Heart right ventricle (tissue), 16 donors: Measurements from ENCODE around the gene KLC1. TPM values are rescaled to one million over a fixed set of nuclear protein-coding genes. Genes with fewer than 3 reads are reported as not detected.

Experiments
- ATAC-seq, 8 donors: fragments of 200-7000 bp; cut with Tn5 transposase; one replicate each; pipeline ENCODE4 v1.9.1; 2020; ENCODE audit warnings: mild to moderate bottlenecking in 8 of 8, moderate library complexity in 8 of 8, moderate number of reproducible peaks in 1 of 8
- DNase-seq, 2 donors: peaks; one replicate each; pipeline ENCODE4 v3.0.0-alpha.2; 2020
- H3K27ac ChIP-seq, 10 donors: fragments of 200-600 bp; sonication (generic) in 2 of 10; one replicate each; pipeline versions ENCODE4 v1.5.0 to v1.8.0; 2020 to 2022; ENCODE audit warnings: mild to moderate bottlenecking in 3 of 10
- H3K27me3 ChIP-seq, 7 donors: fragments of 200-600 bp; one replicate each; pipeline ENCODE4 v1.8.0; 2021 to 2022; ENCODE audit warnings: mild to moderate bottlenecking in 2 of 7
- H3K36me3 ChIP-seq, 9 donors: fragments of 200-600 bp; sonication (generic) in 1 of 9; one replicate each; pipeline versions ENCODE4 v1.5.0 to v1.8.0; 2020 to 2022; ENCODE audit warnings: mild to moderate bottlenecking in 2 of 9
- H3K4me1 ChIP-seq, 9 donors: fragments of 200-600 bp; sonication (generic) in 1 of 9; one replicate each; pipeline versions ENCODE4 v1.5.0 to v1.8.0; 2020 to 2022; ENCODE audit warnings: mild to moderate bottlenecking in 4 of 9
- H3K4me3 ChIP-seq, 10 donors: fragments of 200-600 bp; sonication (generic) in 2 of 10; one replicate each; pipeline versions ENCODE4 v1.5.0 to v1.8.0; 2020 to 2022; ENCODE audit warnings: mild to moderate bottlenecking in 7 of 10, moderate library complexity in 2 of 10
- H3K9me3 ChIP-seq, 11 donors: fragments of 200-600 bp in 10 of 11; sonication (generic) in 2 of 11; one replicate each; pipeline versions ENCODE4 v1.5.0 to v1.8.0; 2013 to 2022; ENCODE audit warnings: mild to moderate bottlenecking in 2 of 11, control low read depth in 1 of 11, moderate library complexity in 1 of 11
- CTCF ChIP-seq, 9 donors: fragments of 200-600 bp; sonication (generic) in 2 of 9; IDR thresholded peaks; one replicate each; pipeline versions ENCODE4 v1.5.0 to v1.8.0; 2021 to 2022; ENCODE audit warnings: antibody characterized with exemption in 9 of 9, mild to moderate bottlenecking in 5 of 9, moderate library complexity in 1 of 9
- WGBS, 2 donors: extraction: QIAGEN DNeasy Blood & Tissue Kit; methylation state at CpG; one replicate each; pipeline ENCODE4 v1.1.7; 2013; ENCODE audit warnings: inconsistent platforms in 1 of 2; 5-methylcytosine and 5-hydroxymethylcytosine counted together
- intact Hi-C, 10 donors: fragments of 100-400 bp; cut with DNase I; formaldehyde crosslinking; loops; one replicate each; pipeline versions ENCODE4 v1.11.1 to v1.14.2; 2022
- polyA plus RNA-seq, 2 donors: library from polyadenylated mRNA; stranded (reverse); fragments of 200-250 nt; gene quantifications; one replicate each; pipeline ENCODE4 v1.2.3, GENCODE V29; 2013
- total RNA-seq, 10 donors: library from RNA; stranded (reverse); fragmentation: NEBNext Ultra II Directional in 3 of 10; extraction: Animal tissue kit (Norgen Biotek cat#: 25700) in 3 of 10; gene quantifications; one replicate each; pipeline versions ENCODE4 v1.2.1 to v1.2.4, GENCODE V29; 2021 to 2023
- donor health status: Arrhythmogenic right ventricular cardiomyopathy.
- donor health status: ischemic (EF 13 %, LVEDD 7.1; RV severe dilation, severe dysfunction).
- donor health status: healthy with polysubstance abuse.
- donor health status: DM: no; HTN: yes; CAD: no.
- donor health status: DM: no; HTN: no; CAD: no.
- donor health status: ischemic (EF 25% LVEDD 6.9; RV normal size, moderate dysfunction).
- donor health status: ischemic (EF 25% LVEDD 5.7; RV mildly dilated, moderate dysfunction).
- donor health status: healthy.
- donor health status: DM: yes; HTN: yes; CAD: no.
- donor health status: Ischemic cardiomyopathy.
- donor health status: ischemic (EF 35%, LVEDD 5.7; RV mildly dilated, moderate dysfunction).
- donor health status: nonischemic (EF 11% LVEDD 7.7; RV severe dilation, severe dysfunction).
- donor health status: DM: yes; HTN: yes; CAD: no.
- donor health status: PGD.
- donor health status: ischemic (EF 29% LVEDD 5.4; RV normal size, mild dysfunction).
- donor health status: nonischemic (EF 23%, LVEDD 6.1; RV moderate dilation, normal function).

KLC1 gene
- total and polyA plus RNA-seq, 12 donors = 123 to 220 (median 151) TPM

GRCh38 chr14:103731916-103732867, 103.2 kb downstream of the KLC1 start:
- peaks cover 4 to 76% (median 36%) of the 10 kb centered on the region in 9 donors for H3K4me1 ChIP-seq
- WGBS, 2 donors = 87 to 90% methylated on average over 24 of the region's 24 CpGs

GRCh38 chr14:103732868-103733620, 104.0 kb downstream of the KLC1 start:
- no peak for DNase-seq
- Histone ChIP-seq H3K27me3 (no peaks in the 10 kb centered on the region), H3K4me3 (no peak overlapping the region), H3K36me3 (peaks cover 0 to 95% (median 56%) of the 10 kb centered on the region in 9 donors), H3K4me1 (peaks cover 4 to 76% (median 36%) of the 10 kb centered on the region in 9 donors), H3K27ac (peak overlapping the region in 2 of 10 donors; percentile 25), H3K9me3 (no peaks in the 10 kb centered on the region)
- WGBS, 2 donors = 72 to 77% methylated on average over 9 of the region's 9 CpGs
- intact Hi-C loops = no loop called here
- no peak for TF ChIP-seq CTCF (IDR thresholded peaks at IDR 0.05)
- no peak for ATAC-seq

More at GRCh38 chr14:103731916-103732867, 103.2 kb downstream of the KLC1 start:
- Histone ChIP-seq H3K27me3 (no peaks in the 10 kb centered on the region), H3K9me3 (no peaks in the 10 kb centered on the region), H3K4me3 (no peak overlapping the region), H3K27ac (peak overlapping the region in 2 of 10 donors; percentile 25), H3K36me3 (peaks cover 0 to 93% (median 51%) of the 10 kb centered on the region in 9 donors)
- ATAC-seq = peak in 2 of 8 donors; percentile 0 to 4
- intact Hi-C loops = no loop called here
- DNase-seq = peak in 1 of 2 donors; percentile 10
- TF ChIP-seq CTCF (IDR thresholded peaks at IDR 0.05) = no peak

- Histone ChIP-seq H3K27me3 (no peaks in the 10 kb centered on the region), H3K36me3 (peaks cover 0 to 95% (median 55%) of the 10 kb centered on the region in 9 donors), H3K4me3 (no peak overlapping the region), H3K9me3 (no peaks in the 10 kb centered on the region), H3K27ac (no peak overlapping the region), H3K4me1 (peaks cover 4 to 73% (median 36%) of the 10 kb centered on the region in 9 donors)
- ATAC-seq (no peak), DNase-seq (no peak)
- intact Hi-C loops = no loop called here
- no peak for TF ChIP-seq CTCF (IDR thresholded peaks at IDR 0.05)
- 92% methylated on average over 14 of the region's 14 CpGs for WGBS, 2 donors
Measured at GRCh38 chr14:103733651-103734050, 104.6 kb downstream of the KLC1 start.
